Right forelimb (tissue), 1 donor: ENCODE data around the gene PIP5K1B.

Experiments used
- DNase-seq: peaks from one replicate; pipeline ENCODE4 v3.0.0-alpha.2; 2018

PIP5K1B gene

GRCh38 chr9:68740561-68740960, 35.5 kb downstream of the PIP5K1B start:
- DNase-seq, result no peak

GRCh38 chr9:68741234-68741633, 36.2 kb downstream of the PIP5K1B start:
- DNase-seq, result no peak

- DNase-seq, result no peak
Observed at GRCh38 chr9:68741704-68742332, 36.8 kb downstream of the PIP5K1B start.

- DNase-seq, result no peak
Observed at GRCh38 chr9:68742333-68742730, 37.3 kb downstream of the PIP5K1B start.

- DNase-seq, result no peak
Observed at GRCh38 chr9:68744426-68744825, 39.4 kb downstream of the PIP5K1B start.

- DNase-seq, result no peak
Observed at GRCh38 chr9:68746525-68746924, 41.5 kb downstream of the PIP5K1B start.

GRCh38 chr9:68747043-68747533, 42.0 kb downstream of the PIP5K1B start:
- no peak for DNase-seq

GRCh38 chr9:68749135-68749534, 44.1 kb downstream of the PIP5K1B start:
- DNase-seq, result no peak

GRCh38 chr9:68749579-68750159, 44.6 kb downstream of the PIP5K1B start:
- no peak for DNase-seq

- no peak for DNase-seq
Observed at GRCh38 chr9:68750255-68750654, 45.2 kb downstream of the PIP5K1B start.

- DNase-seq, result no peak
Observed at GRCh38 chr9:68750786-68751185, 45.7 kb downstream of the PIP5K1B start.

GRCh38 chr9:68751556-68751955, 46.5 kb downstream of the PIP5K1B start:
- DNase-seq, result no peak

GRCh38 chr9:68755051-68755450, 50.0 kb downstream of the PIP5K1B start:
- no peak for DNase-seq

GRCh38 chr9:68755752-68756151, 50.7 kb downstream of the PIP5K1B start:
- no peak for DNase-seq

- DNase-seq, result no peak
Observed at GRCh38 chr9:68759981-68760673, 55.1 kb downstream of the PIP5K1B start.

GRCh38 chr9:68760674-68761333, 55.8 kb downstream of the PIP5K1B start:
- no peak for DNase-seq

- no peak for DNase-seq
Observed at GRCh38 chr9:68762570-68762969, 57.5 kb downstream of the PIP5K1B start.

GRCh38 chr9:68763104-68763503, 58.1 kb downstream of the PIP5K1B start:
- DNase-seq, result no peak

- DNase-seq, result no peak
Observed at GRCh38 chr9:68768619-68769018, 63.6 kb downstream of the PIP5K1B start.

GRCh38 chr9:68769852-68770251, 64.8 kb downstream of the PIP5K1B start:
- DNase-seq, result no peak

- no peak for DNase-seq
Observed at GRCh38 chr9:68771376-68771775, 66.3 kb downstream of the PIP5K1B start.

- DNase-seq, result no peak
Observed at GRCh38 chr9:68775003-68775730, 70.1 kb downstream of the PIP5K1B start.
